ENCODE data around the gene FGF12. TPM values are rescaled to one million over a fixed set of nuclear protein-coding genes. Genes with fewer than 3 reads are reported as not detected.

The FGF12 gene
- total and polyA plus RNA-seq, 7 donors: 0.25 to 0.87 (median 0.71) TPM

DNA sequence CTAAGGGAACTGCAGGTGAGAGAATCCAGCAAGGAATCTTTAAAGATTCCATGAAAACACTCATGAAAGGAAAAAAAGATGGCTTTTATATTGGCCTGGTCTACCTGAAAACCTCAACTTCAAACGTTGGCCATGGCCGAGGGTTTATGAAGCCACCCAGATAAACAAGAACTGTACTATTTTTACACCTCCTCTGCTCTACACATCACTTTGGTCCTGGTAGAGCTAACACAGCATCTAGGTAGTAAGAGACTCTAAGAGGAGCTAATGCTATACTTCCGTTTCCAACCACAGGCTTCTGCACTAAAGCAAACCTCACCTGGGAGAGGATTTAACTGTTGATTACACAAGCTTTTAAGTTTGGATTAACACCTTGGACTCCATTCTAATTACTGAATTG, 466.2 kb downstream of the FGF12 start:
- ATAC-seq (no peak), DNase-seq (no peak)
- Histone ChIP-seq H3K9me3 (no peaks in the 10 kb centered on the region), H3K36me3 (ENCODE audit: insufficient read depth in 1 of 2, low read depth in 1 of 2) (no peaks in the 10 kb centered on the region), H3K27ac (no peak overlapping the region), H3K4me3 (no peak overlapping the region), H3K4me1 (no peaks in the 10 kb centered on the region), H3K27me3 (ENCODE audit: insufficient read depth in 3 of 3, low read length in 2 of 3) (no peaks in the 10 kb centered on the region)
- TF ChIP-seq, protein P1, sequence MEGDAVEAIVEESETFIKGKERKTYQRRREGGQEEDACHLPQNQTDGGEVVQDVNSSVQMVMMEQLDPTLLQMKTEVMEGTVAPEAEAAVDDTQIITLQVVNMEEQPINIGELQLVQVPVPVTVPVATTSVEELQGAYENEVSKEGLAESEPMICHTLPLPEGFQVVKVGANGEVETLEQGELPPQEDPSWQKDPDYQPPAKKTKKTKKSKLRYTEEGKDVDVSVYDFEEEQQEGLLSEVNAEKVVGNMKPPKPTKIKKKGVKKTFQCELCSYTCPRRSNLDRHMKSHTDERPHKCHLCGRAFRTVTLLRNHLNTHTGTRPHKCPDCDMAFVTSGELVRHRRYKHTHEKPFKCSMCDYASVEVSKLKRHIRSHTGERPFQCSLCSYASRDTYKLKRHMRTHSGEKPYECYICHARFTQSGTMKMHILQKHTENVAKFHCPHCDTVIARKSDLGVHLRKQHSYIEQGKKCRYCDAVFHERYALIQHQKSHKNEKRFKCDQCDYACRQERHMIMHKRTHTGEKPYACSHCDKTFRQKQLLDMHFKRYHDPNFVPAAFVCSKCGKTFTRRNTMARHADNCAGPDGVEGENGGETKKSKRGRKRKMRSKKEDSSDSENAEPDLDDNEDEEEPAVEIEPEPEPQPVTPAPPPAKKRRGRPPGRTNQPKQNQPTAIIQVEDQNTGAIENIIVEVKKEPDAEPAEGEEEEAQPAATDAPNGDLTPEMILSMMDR (IDR thresholded peaks at IDR 0.05): no peak
- 91 to 94% (median 93%) methylated on average over 3 of the region's 3 CpGs for WGBS, 3 donors
- intact Hi-C loops (cut with DNase I): no loop called here

DNA sequence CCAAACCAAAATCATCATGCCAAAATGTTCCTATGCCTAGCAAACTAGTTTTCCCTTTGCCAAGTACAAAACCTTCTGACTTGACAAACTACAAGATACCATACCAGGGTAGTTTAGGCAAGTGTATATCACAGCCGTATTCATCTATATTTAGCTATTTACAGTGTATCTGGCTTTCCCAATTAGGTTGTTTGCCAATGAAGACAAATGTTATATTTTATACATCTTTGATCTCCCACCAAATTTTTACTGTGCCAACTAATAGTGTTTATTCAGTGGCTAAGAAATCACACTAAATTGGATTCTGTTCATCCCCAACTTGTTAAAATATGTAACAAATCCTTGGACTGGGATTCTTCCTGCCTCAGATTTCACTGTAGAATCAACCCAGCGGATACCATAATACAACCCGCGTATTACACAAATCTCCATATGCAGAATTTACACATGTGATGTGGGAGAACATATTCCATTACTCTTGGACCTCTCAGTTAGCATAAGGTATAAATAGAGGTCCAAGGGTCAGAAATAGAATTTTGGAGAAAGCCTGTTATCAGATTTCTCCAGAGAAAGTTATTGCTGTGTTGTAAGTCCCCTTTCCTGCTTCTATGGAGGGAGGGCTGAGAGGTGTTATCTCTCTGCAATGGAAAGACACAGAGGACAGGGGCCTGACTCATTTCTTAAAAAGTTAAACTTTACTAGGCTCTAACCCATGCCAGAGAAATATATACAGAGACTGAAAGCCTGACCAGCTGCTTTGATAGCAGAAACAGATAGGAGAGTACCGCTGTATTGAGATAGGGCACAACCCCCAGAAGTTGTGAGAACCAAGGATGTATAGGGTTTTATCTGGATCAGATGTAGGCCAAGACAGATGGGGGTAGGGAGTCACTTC, 467.0 kb downstream of the FGF12 start:
- Histone ChIP-seq H3K9me3 (no peaks in the 10 kb centered on the region), H3K4me3 (no peak overlapping the region), H3K4me1 (no peaks in the 10 kb centered on the region), H3K27me3 (ENCODE audit: insufficient read depth in 3 of 3, low read length in 2 of 3) (no peaks in the 10 kb centered on the region), H3K36me3 (ENCODE audit: insufficient read depth in 1 of 2, low read depth in 1 of 2) (no peaks in the 10 kb centered on the region), H3K27ac (no peak overlapping the region)
- DNase-seq: no peak
- 85 to 87% (median 86%) methylated on average over 5 of the region's 5 CpGs for WGBS, 3 donors
- no peak for ATAC-seq
- intact Hi-C loops (cut with DNase I): no loop called here
- TF ChIP-seq, protein P1 (IDR thresholded peaks at IDR 0.05): no peak

DNA sequence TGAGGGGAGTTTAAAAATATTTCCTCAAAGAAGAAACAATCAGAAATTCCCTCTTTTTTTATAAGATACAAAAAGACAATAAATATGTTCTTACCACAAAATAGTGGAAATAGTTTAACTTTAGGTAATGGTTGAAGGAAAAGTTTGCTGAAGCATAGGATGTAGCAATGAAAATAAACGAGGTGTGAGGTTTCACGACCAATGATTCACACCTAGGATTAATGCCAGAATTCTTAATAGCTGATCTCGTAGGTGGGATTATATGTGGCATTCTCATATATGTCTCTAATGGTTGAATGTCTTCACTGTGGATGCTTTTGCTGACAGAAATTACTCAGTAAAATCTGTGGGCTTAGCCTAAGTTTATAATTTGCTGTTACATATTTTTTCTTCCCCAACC, 467.7 kb downstream of the FGF12 start:
- no peak overlapping the region for H3K27ac ChIP-seq
- 53 to 59% (median 54%) methylated on average over 3 of the region's 3 CpGs for WGBS, 3 donors
- no peak for ATAC-seq

DNA sequence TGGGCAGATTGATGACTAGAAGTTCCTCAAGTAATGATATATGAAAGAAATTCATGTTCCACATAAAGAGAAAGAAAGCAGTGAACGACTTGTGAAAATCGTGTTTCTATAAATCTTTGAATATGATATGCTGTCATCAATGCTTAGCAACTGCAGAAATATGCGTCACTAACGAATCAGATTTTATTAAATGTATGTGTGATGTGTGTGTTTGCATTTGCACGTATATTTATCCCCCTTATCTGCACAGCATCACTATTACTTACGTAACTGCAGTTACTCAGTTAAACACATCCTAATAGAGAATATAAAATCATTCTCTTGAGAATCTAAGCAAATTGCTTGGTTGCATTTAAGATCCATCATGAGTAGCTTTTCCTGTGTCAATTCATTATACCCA, 468.6 kb downstream of the FGF12 start:
- Histone ChIP-seq H3K4me3 (no peak overlapping the region), H3K9me3 (no peaks in the 10 kb centered on the region), H3K36me3 (ENCODE audit: insufficient read depth in 1 of 2, low read depth in 1 of 2) (no peaks in the 10 kb centered on the region), H3K27me3 (ENCODE audit: insufficient read depth in 3 of 3, low read length in 2 of 3) (no peaks in the 10 kb centered on the region), H3K27ac (no peak overlapping the region), H3K4me1 (no peaks in the 10 kb centered on the region)
- TF ChIP-seq, protein P1 (IDR thresholded peaks at IDR 0.05): no peak
- intact Hi-C loops (cut with DNase I): no loop called here
- DNase-seq (no peak), ATAC-seq (no peak)
- 74 to 81% (median 78%) methylated on average over 6 of the region's 6 CpGs for WGBS, 3 donors

More for the DNA sequence above, 467.7 kb downstream of the FGF12 start:
- Histone ChIP-seq H3K9me3 (no peaks in the 10 kb centered on the region), H3K4me1 (no peaks in the 10 kb centered on the region), H3K4me3 (no peak overlapping the region), H3K36me3 (ENCODE audit: insufficient read depth in 1 of 2, low read depth in 1 of 2) (no peaks in the 10 kb centered on the region), H3K27me3 (ENCODE audit: insufficient read depth in 3 of 3, low read length in 2 of 3) (no peaks in the 10 kb centered on the region)
- TF ChIP-seq, protein P1 (IDR thresholded peaks at IDR 0.05): no peak
- DNase-seq: no peak
- intact Hi-C loops (cut with DNase I): no loop called here

Data from psoas muscle (tissue), 8 donors.